HEK293T (cell line): ENCODE results near the gene ALLC.

Experiments used
- ELF4 ChIP-seq: fragments of 450-650 bp; IDR thresholded peaks from 2 replicates; pipeline ENCODE4 v1.6.1; 2017; ENCODE audit warnings: antibody characterized with exemption
- FOXK2 ChIP-seq: fragments of 450-650 bp; IDR thresholded peaks from 2 replicates; pipeline ENCODE4 v1.6.1; 2016; ENCODE audit warnings: mild to moderate bottlenecking
- FOXM1 ChIP-seq: fragments of 450-650 bp; IDR thresholded peaks from 2 replicates; pipeline ENCODE4 v1.6.1; 2017; ENCODE audit warnings: mild to moderate bottlenecking, borderline replicate concordance
- L3MBTL2 ChIP-seq: fragments of 450-650 bp; conservative IDR thresholded peaks from 2 replicates; pipeline ENCODE4 v1.6.1; 2016; ENCODE audit warnings: mild to moderate bottlenecking
- SP1 ChIP-seq: fragments of 450-650 bp; IDR thresholded peaks from 2 replicates; pipeline ENCODE4 v1.6.1; 2017
- TARDBP ChIP-seq: fragments of 450-650 bp; IDR thresholded peaks from 2 replicates; pipeline ENCODE4 v1.6.1; 2016
- ZNF384 ChIP-seq: fragments of 450-650 bp; IDR thresholded peaks from 2 replicates; pipeline ENCODE4 v1.6.1; 2016

- TF ChIP-seq ZNF384 = no peak
- no peak for TF ChIP-seq ELF4
- TF ChIP-seq TARDBP = no peak
- TF ChIP-seq FOXM1 = no peak
- no peak for TF ChIP-seq L3MBTL2
- TF ChIP-seq FOXK2 = no peak
- TF ChIP-seq SP1 = no peak
Measured at GRCh38 chr2:3639015-3639630, 18.9 kb upstream of the ALLC start.
